HG02970 (cell line): ENCODE results near the gene SLC12A1.
"Not testable (repeated sequence)": the region's sequence is repeated elsewhere in the genome, so short reads cannot be mapped to it uniquely, and the experiment has no call there.

Experiments used
- ATAC-seq: cut with Tn5 transposase; IDR thresholded peaks from one replicate; pipeline ENCODE4 v1.9.1; 2021; ENCODE audit warnings: mild to moderate bottlenecking, moderate library complexity, moderate number of reproducible peaks; ENCODE audit not compliant: unreplicated experiment, low FRiP score

The SLC12A1 gene

DNA sequence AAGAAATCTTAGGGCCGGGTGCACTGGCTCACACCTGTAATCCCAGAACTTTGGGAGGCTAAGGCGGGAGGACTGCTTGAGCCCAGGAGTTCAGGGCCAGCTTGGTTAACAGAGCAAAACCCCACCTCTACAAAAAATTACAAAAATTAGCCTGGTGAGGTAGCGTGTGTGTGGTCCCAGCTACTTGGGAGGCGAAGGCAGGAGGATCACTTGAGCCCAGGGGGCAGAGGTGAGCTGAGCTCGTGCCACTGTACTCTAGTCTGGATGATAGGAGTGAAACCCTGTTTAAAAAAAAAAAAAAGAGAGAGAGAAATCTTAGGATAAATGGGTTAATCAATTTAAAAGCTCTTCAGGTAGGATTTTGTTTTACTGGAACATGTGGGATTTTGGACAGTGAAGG is 93.9 kb downstream of the SLC12A1 start:
- ATAC-seq, result no peak

DNA sequence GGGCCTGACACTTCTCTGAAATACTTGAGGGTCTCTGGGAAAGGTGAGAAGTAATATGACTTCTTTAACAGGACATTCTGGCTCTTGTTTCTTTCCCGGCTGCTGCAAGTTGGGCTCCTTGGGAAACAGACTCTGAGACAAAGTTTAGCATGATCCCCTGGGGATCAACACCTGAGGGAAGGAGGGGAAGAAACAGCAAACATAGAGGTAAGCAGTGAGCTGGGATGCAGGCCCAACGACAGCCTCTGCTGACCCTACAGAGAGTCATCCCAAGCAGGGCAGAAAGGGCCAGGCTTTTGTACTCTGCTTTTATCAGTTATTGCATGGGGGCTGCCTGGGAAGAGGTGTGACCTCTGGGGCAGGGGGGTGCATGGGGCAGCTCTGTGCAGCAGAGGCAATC is 98.3 kb downstream of the SLC12A1 start:
- ATAC-seq, result no peak

DNA sequence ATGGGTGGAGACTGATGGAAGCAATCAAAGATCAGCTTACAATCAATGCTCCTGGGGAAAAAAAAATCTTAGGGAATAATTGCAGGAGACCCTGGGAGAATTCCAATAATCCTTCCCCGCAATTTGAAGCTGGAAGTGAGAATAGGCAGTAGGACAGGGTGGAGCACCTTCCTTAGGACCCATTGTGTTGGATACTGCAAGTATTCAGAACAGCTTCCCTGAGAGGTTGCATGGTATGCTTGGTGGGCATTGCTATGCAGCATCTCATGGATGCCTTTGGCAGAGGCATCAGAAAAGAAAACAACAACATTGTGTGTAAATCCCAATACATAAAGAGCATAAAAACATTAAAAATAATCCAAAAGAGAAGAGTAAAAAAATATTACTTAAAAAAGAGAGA is 100.5 kb downstream of the SLC12A1 start:
- ATAC-seq, result no peak

DNA sequence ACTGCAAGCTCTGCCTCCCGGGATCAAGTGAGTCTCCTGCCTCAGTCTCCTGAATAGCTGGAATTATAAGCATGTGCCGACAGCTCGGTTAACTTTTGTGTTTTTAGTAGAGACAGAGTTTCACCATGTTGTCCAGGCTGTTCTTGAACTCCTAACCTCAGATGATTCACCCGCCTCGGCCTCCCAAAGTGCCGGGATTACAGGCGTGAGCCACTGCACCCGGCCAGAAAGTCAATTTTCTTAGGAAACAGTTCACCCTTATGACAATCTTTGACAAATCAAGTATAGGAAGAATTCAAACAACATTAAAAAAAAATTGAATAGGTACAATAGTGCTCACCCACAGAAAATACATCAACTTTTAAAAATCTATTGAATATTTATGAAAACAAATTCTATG is 101.5 kb downstream of the SLC12A1 start:
- no peak for ATAC-seq

DNA sequence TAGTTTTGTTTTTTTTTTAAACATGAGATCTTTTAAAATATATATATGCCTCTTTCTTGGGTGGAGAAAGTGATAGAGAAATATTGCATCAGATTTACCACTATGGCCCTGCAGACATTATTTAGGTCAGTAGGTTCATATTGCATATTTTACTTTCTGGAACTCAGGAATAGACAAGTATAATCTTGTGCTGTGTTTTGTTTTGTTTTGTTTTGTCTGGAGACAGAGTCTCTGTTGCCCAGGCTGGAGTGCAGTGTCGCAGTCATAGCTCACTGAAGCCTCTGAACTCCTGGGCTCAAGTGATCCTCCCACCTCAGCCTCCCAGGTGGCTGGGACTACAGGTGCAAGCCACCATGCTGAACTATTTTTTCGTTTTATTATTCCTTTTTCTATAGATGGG is 103.6 kb downstream of the SLC12A1 start:
- ATAC-seq, result no peak

DNA sequence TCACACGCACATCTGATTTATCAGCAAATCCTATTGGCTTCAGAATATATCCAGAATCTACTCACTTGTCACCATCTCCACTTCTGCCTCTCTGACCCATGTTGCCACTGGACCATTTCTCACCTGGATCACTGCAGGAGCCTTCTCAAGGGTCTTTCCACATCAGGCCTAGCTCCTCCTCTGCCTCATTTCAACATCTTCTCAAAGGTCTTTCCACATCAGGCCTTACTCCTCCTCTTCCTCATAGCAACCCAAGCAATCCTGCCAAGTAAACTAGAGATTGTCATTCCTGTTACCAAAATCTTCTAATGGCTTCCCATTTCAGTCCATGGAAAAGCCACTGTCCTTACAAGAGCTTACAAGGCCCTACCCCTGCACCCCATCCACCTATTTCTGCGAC is 107.1 kb downstream of the SLC12A1 start:
- ATAC-seq, result no peak

DNA sequence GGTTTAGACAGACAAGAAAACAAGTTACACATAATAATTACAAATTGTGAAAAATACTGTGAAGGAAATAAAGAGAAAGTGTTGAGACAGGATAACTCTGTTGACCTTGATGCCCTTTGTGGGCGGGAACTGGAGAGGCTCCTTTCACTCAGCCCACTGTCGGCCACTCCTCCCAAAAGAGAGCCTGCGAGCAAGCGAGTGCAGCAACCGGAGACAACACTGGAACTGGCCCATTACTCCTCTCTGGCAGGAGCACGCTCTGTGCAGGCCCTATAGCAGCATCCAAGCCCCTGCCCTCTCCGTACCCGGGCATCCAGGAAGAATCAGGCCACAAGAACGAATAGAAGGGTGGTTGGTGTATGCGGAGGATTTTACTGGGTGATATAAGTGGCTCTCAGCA is 108.9 kb downstream of the SLC12A1 start:
- no peak for ATAC-seq

DNA sequence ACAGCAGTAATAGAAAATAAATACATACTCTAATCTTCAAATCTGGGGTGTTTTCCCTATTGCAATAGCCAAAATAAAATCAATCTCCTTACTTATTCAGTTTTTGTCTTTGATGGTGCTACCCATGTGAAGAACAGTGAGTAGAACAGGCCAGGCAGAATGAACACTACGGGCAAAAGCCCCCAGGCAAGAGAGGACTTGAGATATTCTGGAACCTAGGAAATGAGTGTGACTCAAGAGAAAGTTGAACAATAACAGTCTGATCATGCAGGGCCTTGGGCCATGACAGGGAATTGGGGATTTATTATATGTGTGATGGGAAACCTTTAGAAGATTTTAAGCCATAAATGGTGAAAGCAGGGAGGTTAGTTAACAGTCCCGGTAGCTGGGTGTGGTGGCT is 111.1 kb downstream of the SLC12A1 start:
- ATAC-seq, result no peak

DNA sequence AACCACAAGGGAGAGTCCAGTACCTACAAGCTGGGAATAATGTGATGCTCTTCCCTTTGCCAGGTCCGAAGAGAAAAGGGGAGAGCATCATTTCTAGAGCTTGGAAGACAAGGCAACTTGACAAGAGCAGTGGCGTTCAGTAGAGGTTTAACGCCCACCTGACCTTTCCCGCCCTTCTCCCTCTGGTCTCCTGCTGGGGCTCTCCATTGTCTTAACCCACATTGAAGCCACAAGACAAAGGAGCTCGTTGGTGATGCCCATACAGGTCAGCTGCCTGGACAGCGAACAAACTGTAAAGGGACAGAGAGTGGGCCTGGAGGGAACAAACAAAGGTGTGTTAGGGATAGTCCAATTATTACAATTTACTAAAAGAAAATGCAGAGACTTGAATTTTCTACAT is 112.0 kb downstream of the SLC12A1 start:
- no peak for ATAC-seq

DNA sequence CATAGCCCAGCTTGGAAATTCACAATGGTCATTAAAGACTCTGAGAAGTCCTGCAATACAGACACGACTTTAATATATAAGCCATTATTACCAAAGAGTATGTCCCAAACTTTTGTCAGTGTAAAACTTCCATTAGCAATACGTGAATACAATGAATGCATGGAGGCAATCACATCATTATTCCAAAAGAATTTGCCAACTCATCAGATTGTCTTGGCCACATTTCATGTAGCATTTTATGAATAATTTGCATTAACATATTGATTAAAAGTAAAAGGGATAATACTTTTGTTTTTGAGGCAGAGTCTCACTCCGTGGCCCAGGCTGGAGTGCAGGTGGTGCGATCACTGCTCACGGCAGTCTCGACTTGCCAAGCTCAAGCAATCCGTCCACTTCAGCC is 117.2 kb downstream of the SLC12A1 start:
- no peak for ATAC-seq

DNA sequence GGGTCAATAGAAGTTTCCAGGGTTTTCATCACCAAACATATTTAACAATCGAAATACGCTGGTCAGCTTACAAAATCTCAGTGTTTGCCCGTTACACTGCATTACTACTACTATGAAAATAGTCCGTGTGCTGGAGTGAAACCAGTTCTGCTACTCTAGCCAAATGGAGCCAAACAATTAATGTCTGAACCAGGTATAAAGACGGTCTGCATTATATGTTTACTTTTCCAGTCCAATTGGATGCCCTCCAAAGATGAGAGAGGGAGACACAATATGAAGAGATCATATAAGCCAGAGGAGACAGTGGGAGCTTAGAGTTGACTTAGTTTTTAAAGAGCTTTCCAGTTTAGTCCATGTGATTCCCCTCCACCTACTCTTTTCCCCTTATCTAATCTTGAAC is 118.8 kb downstream of the SLC12A1 start:
- ATAC-seq, result no peak

DNA sequence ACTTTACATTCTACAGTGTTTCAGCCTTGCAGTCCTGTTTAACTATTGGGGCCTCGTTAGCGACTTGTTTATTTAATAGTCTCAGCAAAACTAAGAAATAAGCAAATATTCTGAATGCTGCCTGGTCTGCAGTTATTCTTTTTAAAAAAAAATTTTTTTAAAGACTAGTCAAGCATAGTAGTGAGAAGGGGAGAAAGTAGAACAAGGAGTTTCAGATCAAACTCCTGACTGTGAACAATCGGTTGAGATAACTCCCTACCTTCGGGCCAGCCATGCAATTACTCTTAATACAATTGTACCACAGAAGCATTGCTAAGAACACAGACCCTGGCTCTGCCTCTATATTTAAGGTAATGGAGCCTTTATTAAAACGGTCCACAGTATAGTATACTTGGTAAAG is 119.3 kb downstream of the SLC12A1 start:
- no peak for ATAC-seq

DNA sequence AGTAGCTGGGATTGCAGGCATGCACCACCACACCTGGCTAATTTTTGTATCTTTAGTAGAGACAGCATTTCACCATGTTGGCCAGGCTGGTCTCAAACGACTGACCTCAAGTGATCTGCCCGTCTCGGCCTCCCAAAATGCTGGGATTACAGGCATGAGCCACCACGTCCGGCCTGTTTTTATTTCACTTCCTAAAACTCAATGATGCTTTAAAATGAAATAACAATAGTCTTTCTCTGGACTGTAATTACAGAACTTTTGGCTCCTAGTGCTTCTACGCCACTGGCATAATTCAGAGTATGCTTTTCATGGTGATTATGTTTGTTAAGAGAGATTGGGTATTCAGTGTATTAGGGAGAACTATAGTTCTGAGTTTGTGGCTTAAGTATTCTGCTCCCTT is 120.1 kb downstream of the SLC12A1 start:
- not testable (repeated sequence) for ATAC-seq

DNA sequence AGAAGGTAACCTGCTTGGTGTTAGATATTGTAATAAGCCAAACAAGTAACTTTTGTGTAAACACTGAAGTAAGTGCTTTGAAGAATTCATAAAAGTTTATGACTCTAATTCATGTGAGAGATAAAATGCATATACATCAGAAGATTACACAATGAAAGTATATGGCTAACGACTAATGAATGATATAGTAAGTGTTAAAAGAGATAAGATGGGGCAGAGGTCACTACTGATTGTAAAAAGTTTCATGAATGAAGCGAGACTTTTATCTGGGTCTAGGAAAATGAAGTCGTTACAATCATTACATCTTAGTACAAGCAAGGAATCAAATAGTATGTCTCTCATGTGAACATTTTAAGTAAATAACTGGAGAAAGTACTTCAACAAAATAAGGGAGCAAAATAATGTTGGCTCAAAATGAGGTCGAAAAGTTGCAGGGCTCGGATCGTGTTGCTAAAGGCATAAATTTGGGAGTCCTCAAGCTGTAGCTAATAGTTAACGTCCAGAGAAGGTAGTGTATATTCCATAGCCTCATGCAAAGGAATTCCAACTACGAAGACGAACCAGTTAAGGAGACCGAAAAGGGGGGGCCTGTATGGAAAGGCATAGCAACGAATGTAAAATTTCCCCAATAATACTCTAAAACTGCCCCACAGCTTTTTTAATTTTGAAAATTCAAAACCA is 124.1 kb downstream of the SLC12A1 start:
- no peak for ATAC-seq

DNA sequence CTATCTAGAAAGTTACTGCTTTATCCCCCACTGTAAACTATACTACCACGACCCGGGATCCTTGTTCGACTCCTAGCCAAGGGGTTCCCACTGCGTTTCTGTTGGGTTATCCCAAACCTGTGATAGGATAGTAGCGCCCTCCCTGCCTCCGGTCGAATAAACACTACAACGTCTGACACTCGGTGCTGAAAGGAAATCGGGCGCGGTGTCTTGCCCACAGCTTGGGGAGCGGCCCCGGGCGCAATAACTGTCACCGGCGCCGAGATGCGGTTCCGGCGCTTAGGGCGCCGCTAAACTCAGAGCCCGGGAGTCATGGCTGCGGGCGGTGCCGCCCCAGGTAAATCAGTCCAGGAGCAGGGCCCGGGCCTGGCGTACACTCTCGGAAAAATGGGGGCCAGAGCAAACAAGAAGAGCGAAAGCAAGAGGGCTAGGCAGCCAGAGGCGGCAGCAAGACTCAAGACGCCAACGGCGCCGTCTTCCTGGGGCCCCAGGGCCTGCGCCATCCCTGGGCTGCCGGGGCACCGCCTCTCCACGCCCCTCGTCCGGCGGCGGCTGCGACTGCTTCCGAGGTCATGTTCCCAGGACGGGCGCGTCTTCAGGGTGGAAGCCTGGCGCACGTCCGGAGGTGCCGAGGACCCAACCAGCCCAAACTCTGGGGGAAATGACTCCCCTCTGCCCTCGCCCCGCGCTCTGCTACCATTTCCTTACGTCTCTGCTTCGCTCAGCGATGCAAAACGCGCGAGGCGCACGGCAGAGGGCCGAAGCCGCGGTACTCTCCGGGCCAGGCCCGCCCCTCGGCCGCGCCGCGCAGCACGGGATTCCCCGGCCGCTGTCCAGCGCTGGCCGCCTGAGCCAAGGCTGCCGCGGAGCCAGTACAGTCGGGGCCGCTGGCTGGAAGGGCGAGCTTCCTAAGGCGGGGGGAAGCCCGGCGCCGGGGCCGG is 125.0 kb downstream of the SLC12A1 start, which contains the start of gene DUT:
TSS of gene DUT (plus strand) at position 575 of the 941 bp plus-strand sequence. CDS start at position 662, 87 bp downstream.
- peak; percentile 82 for ATAC-seq

DNA sequence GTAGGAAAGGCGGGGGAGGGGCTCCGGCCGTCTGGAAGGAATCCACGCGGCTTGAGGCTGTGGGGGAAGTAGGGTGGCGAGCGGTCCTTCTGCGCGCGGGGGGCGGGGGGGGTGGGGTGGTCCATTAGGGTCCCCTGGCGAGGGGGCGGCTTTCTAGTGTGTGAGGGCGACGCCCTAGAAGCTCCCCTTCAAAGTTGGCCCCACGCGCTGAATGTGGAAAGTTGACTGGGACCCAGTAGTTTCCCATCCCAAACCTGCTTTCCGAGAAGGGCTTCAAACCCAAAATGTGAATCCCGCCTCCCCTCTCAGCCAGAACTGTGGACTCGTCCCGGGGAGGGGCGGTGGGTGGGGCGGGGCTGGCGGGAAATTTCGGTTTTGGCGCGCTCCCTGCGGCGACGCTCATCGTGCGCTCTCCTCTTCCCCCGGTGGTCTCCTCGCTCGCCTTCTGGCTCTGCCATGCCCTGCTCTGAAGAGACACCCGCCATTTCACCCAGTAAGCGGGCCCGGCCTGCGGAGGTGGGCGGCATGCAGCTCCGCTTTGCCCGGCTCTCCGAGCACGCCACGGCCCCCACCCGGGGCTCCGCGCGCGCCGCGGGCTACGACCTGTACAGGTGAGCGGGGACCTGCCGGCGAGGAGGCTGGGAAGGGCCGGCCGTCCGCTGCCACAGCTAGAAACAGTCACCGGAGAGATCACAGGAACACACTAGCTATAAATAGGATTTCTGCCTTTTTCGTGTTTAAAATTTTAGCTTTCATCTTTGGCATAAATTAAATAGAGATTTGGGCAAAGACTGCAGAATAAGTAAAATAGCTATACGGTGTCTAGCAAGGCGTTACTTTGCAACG is 125.9 kb downstream of the SLC12A1 start:
- peak; percentile 46 for ATAC-seq

DNA sequence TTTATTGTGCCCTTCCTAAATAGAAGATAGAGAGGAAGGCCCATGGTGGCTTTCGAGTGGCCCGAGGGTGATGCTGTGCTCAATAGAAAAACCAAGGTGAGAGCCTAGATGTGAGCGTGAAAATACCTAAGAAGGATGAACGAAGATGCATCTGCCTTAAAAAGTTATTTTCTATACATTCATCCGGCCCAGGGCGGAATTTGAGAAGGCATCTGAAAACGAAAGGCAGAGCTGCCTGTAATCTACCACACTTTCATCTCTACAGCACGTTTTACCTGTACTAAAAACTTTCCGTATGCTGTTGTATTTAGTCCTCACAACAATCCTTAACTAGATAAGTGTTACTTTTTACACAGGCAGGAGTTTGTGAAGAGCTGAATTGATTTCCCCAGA is 126.5 kb downstream of the SLC12A1 start:
- no peak for ATAC-seq

DNA sequence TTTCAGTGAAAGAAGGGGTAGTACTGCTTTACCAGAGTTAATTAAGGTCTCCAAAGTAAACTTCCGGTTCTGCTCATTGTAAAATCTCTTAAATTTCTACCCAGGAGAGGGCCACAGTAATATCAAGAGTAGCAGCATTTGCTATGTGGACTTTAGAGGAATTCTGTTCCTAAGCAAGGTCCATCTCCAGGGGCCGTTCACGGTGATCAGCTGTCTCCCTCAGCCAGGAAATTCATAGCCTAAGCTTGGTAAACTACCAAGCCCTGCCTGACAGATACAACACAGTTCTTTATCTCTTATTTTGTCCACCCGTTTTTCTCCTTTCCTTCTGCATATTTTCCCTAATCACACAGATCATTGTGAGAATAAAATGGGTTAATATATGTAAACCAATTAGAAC is 127.4 kb downstream of the SLC12A1 start:
- no peak for ATAC-seq

DNA sequence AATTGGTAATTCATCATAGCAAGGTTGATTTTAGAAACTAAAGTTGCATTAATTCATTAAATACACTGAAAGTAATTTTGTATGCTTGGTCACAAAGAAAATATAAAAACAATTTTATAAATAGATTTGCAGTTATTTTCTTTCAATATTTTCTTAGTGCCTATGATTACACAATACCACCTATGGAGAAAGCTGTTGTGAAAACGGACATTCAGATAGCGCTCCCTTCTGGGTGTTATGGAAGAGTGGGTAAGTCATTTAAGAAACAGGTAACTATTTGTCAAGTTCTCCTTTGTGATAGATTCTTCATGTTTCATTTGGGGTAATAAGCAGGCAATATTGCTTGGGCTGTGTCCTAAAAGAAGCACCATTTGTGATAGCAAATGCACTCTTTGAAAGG is 128.2 kb downstream of the SLC12A1 start:
- ATAC-seq, result no peak

DNA sequence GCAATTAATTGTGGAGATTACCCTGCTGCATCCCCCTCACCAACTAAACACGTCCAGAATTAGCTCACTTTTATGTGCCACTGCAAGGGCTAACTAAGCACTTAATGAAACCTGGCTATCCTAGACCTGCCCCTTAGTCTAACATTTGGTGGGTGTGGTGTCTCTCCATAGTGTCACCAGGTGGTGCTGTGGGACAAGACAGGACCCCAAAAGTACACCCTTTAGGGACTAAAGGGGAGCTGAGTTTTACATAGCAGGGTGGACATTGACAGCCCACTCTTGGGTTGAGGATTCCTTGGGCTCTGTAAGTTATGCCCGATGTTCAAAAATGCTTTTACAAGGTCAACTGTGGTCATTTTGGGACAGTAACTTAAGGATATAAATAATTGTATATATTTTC is 130.8 kb downstream of the SLC12A1 start:
- no peak for ATAC-seq

DNA sequence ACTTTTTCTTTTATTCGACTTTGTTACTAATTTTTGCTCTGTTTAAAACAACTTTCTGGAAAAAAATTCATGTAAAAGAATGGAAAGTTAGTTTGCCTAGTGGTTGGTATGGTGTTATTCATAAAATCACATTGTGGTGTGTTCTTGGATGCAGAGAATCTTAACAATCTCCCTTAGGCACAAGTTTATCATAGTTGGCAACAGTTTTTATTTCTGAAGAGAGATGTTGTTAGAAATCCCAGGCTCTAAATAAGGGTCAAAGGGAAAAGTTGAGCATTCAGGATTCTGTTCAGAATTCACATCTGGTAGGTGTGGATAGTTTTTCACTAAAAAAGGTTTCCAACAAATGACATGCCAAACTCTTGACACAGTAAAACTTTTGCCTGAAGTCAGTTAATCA is 131.5 kb downstream of the SLC12A1 start:
- no peak for ATAC-seq
